AG04449 (cell line): ENCODE measurements around the gene CACNA1C.
"Not testable (repeated sequence)": the region's sequence is repeated elsewhere in the genome, so short reads cannot be mapped to it uniquely, and the experiment has no call there.

Experiments
- CTCF ChIA-PET: fragments of 350-600 bp; formaldehyde crosslinking; extraction: SDS; loops from one replicate; lab custom pipeline; 2021; ENCODE audit warnings: antibody characterized with exemption; lab: Yijun Ruan, JAX
- POLR2A ChIA-PET: fragments of 400-600, 350-600 bp; formaldehyde crosslinking; extraction: SDS; loops from one replicate; lab custom pipeline; 2020; ENCODE audit warnings: antibody characterized with exemption, inconsistent platforms; lab: Yijun Ruan, JAX
- DNase-seq: peaks from one replicate; pipeline ENCODE4 v3.0.0-alpha.2; 2010; ENCODE audit warnings: low read depth, low spot score
- H3K4me3 ChIP-seq: 2 replicates; pipeline ENCODE4 v1.5.1; 2011; ENCODE audit warnings: low read depth, mild to moderate bottlenecking, control low read depth, low read length
- TF ChIP-seq, protein P1 (sequence below): IDR thresholded peaks from one replicate; pipeline ENCODE4 v1.5.1; 2011; ENCODE audit warnings: mild to moderate bottlenecking, moderate library complexity, low read length, control low read depth, inconsistent platforms; ENCODE audit not compliant: insufficient read depth; ENCODE audit errors: missing control alignments

The CACNA1C gene

DNA sequence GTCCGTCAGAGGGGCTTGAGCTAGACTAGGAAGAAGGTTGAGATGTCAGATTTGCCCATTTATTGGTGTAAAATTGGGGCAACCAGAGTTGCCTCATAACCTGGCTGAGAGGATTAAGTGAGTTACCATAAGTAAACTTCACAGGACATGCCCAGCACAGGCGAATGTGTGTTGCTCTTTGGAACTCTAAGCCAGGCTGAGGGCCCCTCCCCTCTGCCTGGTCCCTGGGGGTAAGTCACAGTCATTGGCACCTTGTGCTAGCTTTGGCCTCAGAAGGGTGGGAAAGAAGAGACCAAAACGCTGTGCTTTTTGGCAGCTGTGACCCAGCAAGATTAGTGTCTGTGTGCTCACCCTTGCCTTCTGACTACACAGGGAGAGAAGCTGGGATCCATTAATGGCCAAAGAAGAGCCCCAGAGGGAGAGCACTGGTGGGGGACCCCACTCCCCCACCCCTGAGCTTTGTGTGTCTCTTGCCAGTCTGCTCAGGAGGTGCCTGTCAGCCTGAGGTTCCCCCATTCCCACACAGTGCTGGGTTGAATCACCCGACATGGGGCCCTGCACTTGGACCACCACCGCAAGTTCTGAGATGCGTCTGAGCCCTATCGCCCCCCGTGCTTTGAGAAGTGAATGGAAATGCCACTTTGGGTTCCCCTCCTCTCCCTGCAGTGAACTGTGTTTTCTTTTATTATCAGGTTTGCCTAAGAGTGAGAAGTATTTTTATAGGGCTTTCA, 74.1 kb downstream of the CACNA1C start:
- ChIA-PET CTCF (interaction anchor here (1.5 to 1.6 kb wide), 2 partner anchors 69 to 158 kb away, joined by 3 to 4 read pairs; no protein-coding TSS in a partner anchor), POLR2A (no interaction called here)

DNA sequence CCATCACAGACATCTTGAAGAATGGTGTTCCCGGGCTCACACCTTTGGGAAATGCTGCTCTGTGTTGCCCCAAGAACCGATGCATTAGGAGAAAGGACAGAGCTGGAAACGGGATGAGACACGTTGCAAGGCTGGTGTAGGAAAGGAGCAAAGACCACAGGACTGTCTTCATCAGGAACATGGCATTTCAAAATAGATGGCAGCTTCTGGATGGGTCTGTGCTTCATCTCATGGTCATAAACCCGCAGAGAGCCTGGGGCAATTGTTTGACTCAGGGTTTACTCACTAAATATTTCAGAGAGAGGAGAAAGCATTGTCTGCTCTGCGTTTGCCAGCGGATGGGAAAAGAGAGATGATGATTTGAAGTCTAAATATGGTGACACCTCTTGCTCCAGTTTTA, 76.3 kb downstream of the CACNA1C start:
- CTCF ChIA-PET: no interaction called here
- POLR2A ChIA-PET: no interaction called here
- TF ChIP-seq, protein P1, sequence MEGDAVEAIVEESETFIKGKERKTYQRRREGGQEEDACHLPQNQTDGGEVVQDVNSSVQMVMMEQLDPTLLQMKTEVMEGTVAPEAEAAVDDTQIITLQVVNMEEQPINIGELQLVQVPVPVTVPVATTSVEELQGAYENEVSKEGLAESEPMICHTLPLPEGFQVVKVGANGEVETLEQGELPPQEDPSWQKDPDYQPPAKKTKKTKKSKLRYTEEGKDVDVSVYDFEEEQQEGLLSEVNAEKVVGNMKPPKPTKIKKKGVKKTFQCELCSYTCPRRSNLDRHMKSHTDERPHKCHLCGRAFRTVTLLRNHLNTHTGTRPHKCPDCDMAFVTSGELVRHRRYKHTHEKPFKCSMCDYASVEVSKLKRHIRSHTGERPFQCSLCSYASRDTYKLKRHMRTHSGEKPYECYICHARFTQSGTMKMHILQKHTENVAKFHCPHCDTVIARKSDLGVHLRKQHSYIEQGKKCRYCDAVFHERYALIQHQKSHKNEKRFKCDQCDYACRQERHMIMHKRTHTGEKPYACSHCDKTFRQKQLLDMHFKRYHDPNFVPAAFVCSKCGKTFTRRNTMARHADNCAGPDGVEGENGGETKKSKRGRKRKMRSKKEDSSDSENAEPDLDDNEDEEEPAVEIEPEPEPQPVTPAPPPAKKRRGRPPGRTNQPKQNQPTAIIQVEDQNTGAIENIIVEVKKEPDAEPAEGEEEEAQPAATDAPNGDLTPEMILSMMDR: no peak
- H3K4me3 ChIP-seq: no peak overlapping the region
- DNase-seq: peak; percentile 38

More for the DNA sequence above, 74.1 kb downstream of the CACNA1C start:
- DNase-seq: no peak
- TF ChIP-seq, protein P1: no peak
- no peak overlapping the region for H3K4me3 ChIP-seq

GRCh38 chr12:2135661-2136418, 83.1 kb downstream of the CACNA1C start:
- H3K4me3 ChIP-seq, CTCF ChIA-PET, DNase-seq, POLR2A ChIA-PET: not testable (repeated sequence)

- TF ChIP-seq, protein P1: no peak
- ChIA-PET POLR2A (no interaction called here), CTCF (interaction anchor here (1.4 kb wide), 1 partner anchor 15 kb away, joined by 3 read pairs; no protein-coding TSS in a partner anchor)
- H3K4me3 ChIP-seq: no peak overlapping the region
- no peak for DNase-seq
Measured at GRCh38 chr12:2136901-2137300, 84.1 kb downstream of the CACNA1C start.

DNA sequence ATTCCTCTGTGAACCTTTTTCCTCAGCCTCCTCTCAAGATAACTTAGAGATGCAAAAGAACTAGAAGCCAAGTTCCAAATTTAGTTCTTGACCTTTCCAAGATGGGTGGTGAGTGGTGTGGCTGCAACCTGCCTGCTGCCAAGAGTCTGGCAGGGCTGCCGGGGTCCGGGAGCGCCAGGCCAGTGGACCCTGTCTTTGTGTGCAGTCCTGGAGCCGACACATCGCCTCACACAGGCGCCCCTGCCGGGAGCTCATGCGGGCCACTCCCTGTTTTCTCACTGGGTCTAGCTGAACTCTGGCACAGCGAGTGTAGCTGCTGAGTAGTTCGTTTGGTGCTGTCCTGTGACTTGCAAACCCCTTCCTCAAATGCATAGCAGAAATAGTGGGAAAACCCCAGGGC, 84.9 kb downstream of the CACNA1C start:
- no peak overlapping the region for H3K4me3 ChIP-seq
- POLR2A ChIA-PET: no interaction called here
- CTCF ChIA-PET: interaction anchor here (1.4 kb wide), 1 partner anchor 15 kb away, joined by 3 read pairs; no protein-coding TSS in a partner anchor
- TF ChIP-seq, protein P1: no peak
- DNase-seq: no peak

- CTCF ChIA-PET: interaction anchor here (1.4 kb wide), 1 partner anchor 16 kb away, joined by 3 read pairs; no protein-coding TSS in a partner anchor
- POLR2A ChIA-PET: no interaction called here
- TF ChIP-seq, protein P1: no peak
- no peak for DNase-seq
- no peak overlapping the region for H3K4me3 ChIP-seq
Measured at GRCh38 chr12:2138294-2138693, 85.5 kb downstream of the CACNA1C start.
